Psoas muscle (tissue), 8 donors: ENCODE measurements around the gene IFIT1B. TPM values are rescaled to one million over a fixed set of nuclear protein-coding genes. Genes with fewer than 3 reads are reported as not detected.

Source experiments
- ATAC-seq, 4 donors: fragments of 200-7000 bp; cut with Tn5 transposase; one replicate each; pipeline ENCODE4 v1.9.1; 2020; ENCODE audit warnings: moderate library complexity in 3 of 4, mild to moderate bottlenecking in 2 of 4
- DNase-seq, 2 donors: peaks; one replicate each; pipeline ENCODE4 v3.0.0-alpha.2; 2020
- H3K27ac ChIP-seq: fragments of 200-600 bp; one replicate; pipeline ENCODE4 v1.8.0; 2022
- H3K27me3 ChIP-seq, 3 donors: fragments of 200-600 bp in 1 of 3; one replicate each; pipeline versions ENCODE4 v1.6.1 to v1.8.0; 2013 to 2022; ENCODE audit warnings: low read length in 2 of 3, mild to moderate bottlenecking in 2 of 3, moderate library complexity in 1 of 3; ENCODE audit not compliant: insufficient read depth in 3 of 3
- H3K36me3 ChIP-seq, 2 donors: fragments of 200-600 bp in 1 of 2; one replicate each; pipeline versions ENCODE4 v1.6.1 to v1.8.0; 2013 to 2022; ENCODE audit warnings: low read depth in 1 of 2, mild to moderate bottlenecking in 1 of 2, moderate library complexity in 1 of 2; ENCODE audit not compliant: insufficient read depth in 1 of 2
- H3K4me1 ChIP-seq: fragments of 200-600 bp; one replicate; pipeline ENCODE4 v1.8.0; 2022
- H3K4me3 ChIP-seq: fragments of 200-600 bp; one replicate; pipeline ENCODE4 v1.8.0; 2022; ENCODE audit warnings: mild to moderate bottlenecking
- H3K9me3 ChIP-seq: fragments of 200-600 bp; one replicate; pipeline ENCODE4 v1.8.0; 2022
- CTCF ChIP-seq: fragments of 200-600 bp; IDR thresholded peaks from one replicate; pipeline ENCODE4 v1.8.0; 2022; ENCODE audit warnings: antibody characterized with exemption
- WGBS, 3 donors: extraction: QIAGEN DNeasy Blood & Tissue Kit; methylation state at CpG; one replicate each; pipeline versions ENCODE4 v1.1.6 to v1.1.7; 2013; 5-methylcytosine and 5-hydroxymethylcytosine counted together
- intact Hi-C, 2 donors: fragments of 100-400 bp; cut with DNase I; formaldehyde crosslinking; loops; one replicate each; pipeline versions ENCODE4 v1.11.0 to v1.14.2; 2022
- polyA plus RNA-seq, 3 donors: library from polyadenylated mRNA; stranded (reverse); fragments of 200-250 nt; gene quantifications; one replicate each; pipeline ENCODE4 v1.2.3, GENCODE V29; 2013
- total RNA-seq, 4 donors: library from RNA; stranded (reverse); fragmentation: NEBNext Ultra II Directional in 2 of 4; extraction: Animal tissue kit (Norgen Biotek cat#: 25700) in 2 of 4; gene quantifications; one replicate each; pipeline versions ENCODE4 v1.2.1 to v1.2.4, GENCODE V29; 2021 to 2023
- donor health status: healthy with polysubstance abuse.
- donor health status: DM: no; HTN: no; CAD: no; lungs with moderate emphysema.
- donor health status: Bipolar disorder and iron deficiency.
- donor health status: healthy.
- donor health status: DM: yes; HTN: yes; CAD: no.
- donor health status: DM: no; HTN: no; CAD: no.
- donor health status: DM: no; HTN: no; CAD: no.
- donor health status: DM: yes; HTN: yes; CAD: no.

The IFIT1B gene
- total and polyA plus RNA-seq, 7 donors = 1.4 TPM; not detected in 6

DNA sequence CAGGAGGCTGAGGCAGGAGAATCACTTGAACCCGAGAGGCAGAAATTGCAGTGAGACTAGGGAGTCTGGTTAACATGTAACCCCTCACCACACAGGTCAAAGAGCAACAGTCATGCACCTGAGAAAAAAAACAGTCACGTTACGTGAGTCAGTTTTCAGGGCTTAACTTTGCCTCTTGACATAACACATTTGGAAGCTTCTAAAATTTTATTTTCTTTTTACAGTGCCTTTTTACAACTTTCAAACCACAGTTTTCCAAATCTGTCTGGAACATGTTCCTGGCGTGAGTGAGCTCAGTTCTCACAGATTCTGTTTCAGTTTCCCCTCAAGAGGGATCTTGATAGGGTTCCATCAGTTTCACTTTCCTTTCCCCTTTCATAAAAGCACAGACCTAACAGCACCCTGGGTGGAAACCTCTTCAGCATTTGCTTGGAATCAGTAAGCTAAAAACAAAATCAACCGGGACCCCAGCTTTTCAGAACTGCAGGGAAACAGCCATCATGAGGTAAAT is 45.7 kb upstream of the IFIT1B start:
- no peaks in the 10 kb centered on the region for H3K36me3 ChIP-seq
- 7 to 15% (median 10%) methylated on average over 5 of the region's 5 CpGs for WGBS, 3 donors
- no peak for DNase-seq
- no peaks in the 10 kb centered on the region for H3K27me3 ChIP-seq
- intact Hi-C loops = loop anchor here in 1 of 2 donors (1.0 kb wide), 1 partner anchor 50 kb away; no protein-coding TSS in a partner anchor
- peak in 2 of 4 donors; percentile 32 to 41 for ATAC-seq
- H3K4me1 ChIP-seq = peaks cover 60% of the 10 kb centered on the region
- H3K4me3 ChIP-seq = peak overlapping the region; percentile 60
- no peaks in the 10 kb centered on the region for H3K9me3 ChIP-seq
- H3K27ac ChIP-seq = peak overlapping the region; percentile 54
- no peak for TF ChIP-seq CTCF

- intact Hi-C loops = loop anchor here in 1 of 2 donors (5.0 kb wide), 1 partner anchor 37 kb away; no protein-coding TSS in a partner anchor
- Histone ChIP-seq H3K4me1 (peaks cover 46% of the 10 kb centered on the region), H3K9me3 (no peaks in the 10 kb centered on the region), H3K27ac (peak overlapping the region; percentile 12), H3K36me3 (peaks cover 0 to 8% of the 10 kb centered on the region in 2 donors), H3K4me3 (no peak overlapping the region), H3K27me3 (no peaks in the 10 kb centered on the region)
- no peak for ATAC-seq
- TF ChIP-seq CTCF = no peak
- DNase-seq = no peak
- 76 to 90% (median 89%) methylated on average over 3 of the region's 3 CpGs for WGBS, 3 donors
These were observed 42.6 kb upstream of the IFIT1B start for GRCh38 chr10:89335226-89335625.

GRCh38 chr10:89336241-89336640 is 41.6 kb upstream of the IFIT1B start:
- Histone ChIP-seq H3K4me1 (peaks cover 42% of the 10 kb centered on the region), H3K27me3 (no peaks in the 10 kb centered on the region), H3K4me3 (no peak overlapping the region), H3K9me3 (no peaks in the 10 kb centered on the region), H3K36me3 (peaks cover 0 to 8% of the 10 kb centered on the region in 2 donors), H3K27ac (no peak overlapping the region)
- WGBS, 3 donors = 72 to 92% (median 92%) methylated on average over 3 of the region's 3 CpGs
- intact Hi-C loops = loop anchor here in 1 of 2 donors (5.0 kb wide), 1 partner anchor 36 kb away; no protein-coding TSS in a partner anchor
- DNase-seq (no peak), ATAC-seq (no peak)
- no peak for TF ChIP-seq CTCF

- peaks cover 36% of the 10 kb centered on the region for H3K4me1 ChIP-seq
- peak; percentile 76 to 95 (median 86) for ATAC-seq
- H3K9me3 ChIP-seq = no peaks in the 10 kb centered on the region
- H3K27me3 ChIP-seq = no peaks in the 10 kb centered on the region
- 55 to 86% (median 71%) methylated on average over 6 of the region's 6 CpGs for WGBS, 3 donors
- no peak for DNase-seq
- intact Hi-C loops = loop anchor here in 1 of 2 donors (5.0 kb wide), 1 partner anchor 35 kb away; no protein-coding TSS in a partner anchor
- no peak overlapping the region for H3K4me3 ChIP-seq
- peaks cover 0 to 8% of the 10 kb centered on the region in 2 donors for H3K36me3 ChIP-seq
- peak overlapping the region; percentile 32 for H3K27ac ChIP-seq
- no peak for TF ChIP-seq CTCF
These were observed 40.4 kb upstream of the IFIT1B start for GRCh38 chr10:89337484-89337883.
